Measurements from ENCODE around the gene FBXW2. TPM values are rescaled to one million over a fixed set of nuclear protein-coding genes. Genes with fewer than 3 reads are reported as not detected.

FBXW2 gene
- total RNA-seq, 1 experiment from 2014 or later, result 62.1 TPM

GRCh38 chr9:120767451-120767850, 25.8 kb downstream of the FBXW2 start:
- H3K4me1 Mint-ChIP-seq, result peaks cover 0 to 9% of the 10 kb centered on the region in 2 experiments; a peak in 3 of 4 replicates
- WGBS (ENCODE audit: extremely low coverage, insufficient read length, low lambda C conversion rate), result 100% methylated on average over 1 of the region's 3 CpGs
- no peak overlapping the region for H2BK15ac ChIP-seq (ENCODE audit: low read depth, low read length)
- H3K79me1 ChIP-seq (ENCODE audit: insufficient read depth, low read depth, low read length, poor library complexity, severe bottlenecking), result no peaks in the 10 kb centered on the region
- no peak overlapping the region for H4K5ac ChIP-seq (ENCODE audit: insufficient read length, low read depth, low read length)
- H3K4me3 Mint-ChIP-seq, result no peak overlapping the region
- H3K9ac ChIP-seq (ENCODE audit: extremely low read depth, insufficient read length, low read length), result no peak overlapping the region
- no peak overlapping the region for H3K56ac ChIP-seq (ENCODE audit: insufficient read length, low read depth, low read length)
- H3K14ac ChIP-seq (ENCODE audit: insufficient read depth, low read length), result no peak overlapping the region
- H3K79me2 ChIP-seq (ENCODE audit: insufficient read depth, low read length), result no peaks in the 10 kb centered on the region
- no peaks in the 10 kb centered on the region for H3K23me2 ChIP-seq (ENCODE audit: insufficient read length, low read depth, low read length, poor library complexity, severe bottlenecking)
- no peak overlapping the region for H3K27ac ChIP-seq (ENCODE audit: insufficient read length, low read depth, low read length)
- no peaks in the 10 kb centered on the region for H3K27me3 Mint-ChIP-seq (ENCODE audit: low read depth)
- no peak overlapping the region for H2BK120ac ChIP-seq (ENCODE audit: low read depth, low read length, poor library complexity, severe bottlenecking)
- H3K27ac Mint-ChIP-seq, result no peak overlapping the region
- H4K91ac ChIP-seq (ENCODE audit: insufficient read length, low read depth, low read length), result no peak overlapping the region
- H3K4me1 ChIP-seq (ENCODE audit: insufficient read depth, low read length), result no peaks in the 10 kb centered on the region
- no peak overlapping the region for H3T11ph ChIP-seq (ENCODE audit: low read length)
- H3K23ac ChIP-seq (ENCODE audit: insufficient read length, low read depth, low read length), result no peak overlapping the region
- no peak overlapping the region for H2AFZ ChIP-seq (ENCODE audit: low read length)
- no peak overlapping the region for H2BK12ac ChIP-seq (ENCODE audit: insufficient read length, low read depth, low read length)
- no peaks in the 10 kb centered on the region for H3K27me3 ChIP-seq (ENCODE audit: insufficient read depth, low read length)
- TF ChIP-seq CTCF (conservative IDR thresholded peaks at IDR 0.05), result no peak
- no peak overlapping the region for H2BK5ac ChIP-seq (ENCODE audit: insufficient read length, low read length)
- H3K18ac ChIP-seq (ENCODE audit: insufficient read length, low read depth, low read length), result no peak overlapping the region
- H3K9me3 Mint-ChIP-seq, result no peaks in the 10 kb centered on the region
- H3K4me2 ChIP-seq (ENCODE audit: insufficient read depth, insufficient read length, low read length), result no peak overlapping the region
- no peak overlapping the region for H2BK20ac ChIP-seq (ENCODE audit: low read depth, low read length, poor library complexity, severe bottlenecking)
- H4K20me1 ChIP-seq (ENCODE audit: control insufficient read depth, insufficient read depth, insufficient read length), result no peaks in the 10 kb centered on the region
- no peak for DNase-seq
- no peak overlapping the region for H4K8ac ChIP-seq (replicated peaks; ENCODE audit: insufficient read length, low read depth, low read length)
- no peak overlapping the region for H3K4ac ChIP-seq (ENCODE audit: low read depth, low read length)
- no peak overlapping the region for H2AK5ac ChIP-seq (ENCODE audit: insufficient read length, low read length)
- no peaks in the 10 kb centered on the region for H3K9me3 ChIP-seq (ENCODE audit: control insufficient read depth, low read depth, low read length)
- H3K36me3 Mint-ChIP-seq (ENCODE audit: insufficient read depth in 1 of 3, low read depth in 3 of 3), result peaks cover 37 to 89% (median 64%) of the 10 kb centered on the region in 3 experiments

Data from H9 (cell line).